Erythroblast (primary cell): ENCODE measurements around the gene PKLR.

Experiments used
- DNase-seq, 2 experiments: peaks; one replicate each; lab custom pipeline; 2025; lab: John Stamatoyannopoulos, UW
- GATA1 ChIP-seq: IDR thresholded peaks from 2 replicates; pipeline ENCODE4 v1.6.1; 2011; ENCODE audit warnings: low read depth, mild to moderate bottlenecking, control low read depth, low read length, moderate library complexity
- POLR2A ChIP-seq: IDR thresholded peaks from 2 replicates; pipeline ENCODE4 v1.6.1; 2011; ENCODE audit warnings: mild to moderate bottlenecking, low read length

PKLR gene

GRCh38 chr1:155268630-155269029 is 32.6 kb downstream of the PKLR start:
- no peak for DNase-seq
- TF ChIP-seq GATA1 = no peak
- TF ChIP-seq POLR2A = no peak

- TF ChIP-seq GATA1 (no peak), POLR2A (no peak)
- no peak for DNase-seq
Observed at GRCh38 chr1:155267373-155267772, 33.9 kb downstream of the PKLR start.

GRCh38 chr1:155266553-155266952 is 34.7 kb downstream of the PKLR start:
- TF ChIP-seq POLR2A (no peak), GATA1 (no peak)

GRCh38 chr1:155263067-155263466 is 38.2 kb downstream of the PKLR start:
- DNase-seq = no peak
- no peak for TF ChIP-seq POLR2A
- TF ChIP-seq GATA1 = no peak

More at GRCh38 chr1:155266553-155266952, 34.7 kb downstream of the PKLR start:
- DNase-seq = no peak

- no peak for TF ChIP-seq GATA1
- TF ChIP-seq POLR2A = peak; percentile 88
- DNase-seq = peak; percentile 86 to 92
Observed at GRCh38 chr1:155261852-155262673, 39.2 kb downstream of the PKLR start, which contains the start of gene SCAMP3. Gene SCAMP3, minus strand, starts transcription at chr1:155262360. Its CDS starts 209 bp downstream, at chr1:155262151.

- no peak for TF ChIP-seq POLR2A
- no peak for TF ChIP-seq GATA1
- no peak for DNase-seq
Observed at GRCh38 chr1:155261493-155261851, 39.8 kb downstream of the PKLR start.

- no peak for TF ChIP-seq GATA1
- no peak for TF ChIP-seq POLR2A
- DNase-seq = no peak
Observed at GRCh38 chr1:155260276-155260675, 41.0 kb downstream of the PKLR start.

GRCh38 chr1:155256058-155256852 is 45.0 kb downstream of the PKLR start:
- TF ChIP-seq GATA1 (no peak), POLR2A (no peak)
- no peak for DNase-seq

GRCh38 chr1:155255243-155256007 is 45.8 kb downstream of the PKLR start, which contains the start of gene ENTREP3:
Gene ENTREP3, minus strand, starts transcription at chr1:155255483. Its CDS starts 606 bp downstream, at chr1:155254877.
- TF ChIP-seq POLR2A (peak; percentile 40), GATA1 (no peak)
- DNase-seq = peak; percentile 78 to 81

- TF ChIP-seq GATA1 (no peak), POLR2A (no peak)
- DNase-seq = no peak
Observed at GRCh38 chr1:155254714-155255242, 46.5 kb downstream of the PKLR start.

- no peak for DNase-seq
- TF ChIP-seq GATA1 = no peak
- TF ChIP-seq POLR2A = no peak
Observed at GRCh38 chr1:155254228-155254713, 47.0 kb downstream of the PKLR start.

- no peak for DNase-seq
Observed at GRCh38 chr1:155253797-155254196, 47.4 kb downstream of the PKLR start.

GRCh38 chr1:155253208-155253607 is 48.0 kb downstream of the PKLR start:
- DNase-seq = no peak
- no peak for TF ChIP-seq POLR2A
- no peak for TF ChIP-seq GATA1

More at GRCh38 chr1:155253797-155254196, 47.4 kb downstream of the PKLR start:
- no peak for TF ChIP-seq GATA1
- no peak for TF ChIP-seq POLR2A
